Fibroblast of skin of left quadriceps (primary cell): Measurements from ENCODE around the gene APOL2.
"Not testable (repeated sequence)": the region's sequence is repeated elsewhere in the genome, so short reads cannot be mapped to it uniquely, and the experiment has no call there.

Experiments
- DNase-seq, 2 experiments: peaks; one replicate each; pipeline ENCODE4 v3.0.0-alpha.2; 2013; ENCODE audit warnings: low read depth in 2 of 2

APOL2 gene

DNA sequence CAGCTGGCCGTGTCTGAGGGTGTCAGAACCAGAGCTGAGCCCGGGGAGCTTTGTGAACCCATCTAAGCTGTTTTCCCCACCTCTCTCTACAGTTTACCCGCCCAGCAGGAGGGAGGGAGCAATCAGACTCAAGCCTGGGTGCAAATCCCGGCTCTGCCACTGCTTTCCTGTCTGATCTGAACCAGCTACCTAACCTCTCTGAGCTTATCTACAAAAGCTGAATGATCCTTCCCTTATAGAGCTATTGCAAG, 252 bp downstream of the APOL2 start:
- DNase-seq: no peak

DNA sequence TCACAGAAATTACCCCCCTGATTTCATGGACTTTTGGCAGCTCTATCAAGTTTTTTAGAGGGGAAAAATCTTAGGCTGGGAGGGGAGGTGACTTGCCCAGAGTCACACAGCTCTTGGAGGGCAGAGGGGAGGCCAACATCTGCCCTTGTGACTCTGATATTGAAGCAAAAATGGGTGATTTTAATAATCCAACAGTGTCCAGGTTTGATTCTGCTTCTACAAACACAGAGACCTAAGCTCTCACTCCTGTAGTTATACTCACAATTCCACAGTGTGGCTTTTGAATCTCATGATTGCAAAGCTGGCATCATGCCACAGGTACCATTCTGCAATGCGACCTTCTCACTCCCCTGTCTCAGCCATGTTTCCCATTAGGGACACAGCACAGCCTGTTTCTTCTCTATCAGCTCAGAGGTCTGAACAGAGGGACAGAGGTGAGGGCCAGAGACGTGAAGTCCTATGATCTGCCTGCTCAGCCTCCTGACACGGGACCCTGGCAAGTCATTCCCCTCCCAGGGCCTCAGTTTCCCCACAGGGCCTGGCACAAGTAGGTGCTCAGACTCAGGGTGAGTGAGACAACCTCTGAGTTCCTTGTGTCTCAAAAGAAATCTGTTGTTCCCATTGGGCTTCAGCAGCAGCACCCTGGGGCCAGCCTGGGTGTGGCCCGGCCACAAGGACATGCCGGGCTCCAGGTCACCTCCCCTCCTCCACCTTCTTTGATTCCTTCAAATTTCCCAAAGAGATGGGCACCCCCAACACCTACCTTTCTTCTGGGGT, 766 bp downstream of the APOL2 start:
- DNase-seq: no peak

DNA sequence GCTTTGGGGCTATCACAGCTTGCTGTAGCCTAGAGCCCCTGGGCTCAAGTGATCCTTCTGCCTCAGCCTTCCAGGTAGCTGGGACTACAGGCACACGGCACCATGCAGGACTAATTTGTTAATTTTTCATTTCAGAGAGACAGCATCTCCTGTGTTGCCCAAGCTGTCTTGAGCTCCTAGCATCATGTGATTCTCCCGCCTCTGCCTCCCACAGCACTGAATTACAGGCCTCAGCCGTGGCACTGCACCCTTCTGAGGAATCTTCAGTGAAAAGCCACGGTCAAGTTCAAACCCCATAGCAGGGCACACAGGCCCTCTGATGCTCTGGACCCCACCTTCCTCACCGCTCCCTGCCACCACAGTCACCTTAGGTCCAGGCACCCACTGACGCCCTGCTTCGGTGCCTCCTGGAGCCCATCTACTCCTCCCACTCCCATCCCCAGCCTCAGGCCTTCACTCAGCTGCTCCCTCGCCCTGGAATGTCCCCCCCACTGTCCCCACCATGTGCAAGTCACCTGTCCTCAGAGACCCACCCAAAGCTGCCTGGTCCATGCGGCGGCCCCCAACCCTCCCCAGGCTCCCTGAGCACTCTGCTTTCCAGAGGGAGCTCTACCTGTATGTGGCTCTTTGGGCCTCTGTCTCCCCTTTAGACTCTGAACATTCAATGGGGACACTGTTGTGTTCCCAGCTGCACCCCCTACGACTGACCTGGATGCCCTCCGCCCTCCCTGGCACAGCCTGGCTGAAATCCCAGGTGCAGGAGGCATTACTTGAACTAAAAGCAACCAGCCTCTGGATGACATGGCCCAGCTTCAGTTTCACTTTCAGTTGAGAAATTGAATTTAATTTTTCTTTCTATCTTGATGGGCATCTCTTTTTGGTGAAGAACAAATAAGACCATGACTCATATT, 1.6 kb downstream of the APOL2 start:
- no peak for DNase-seq

DNA sequence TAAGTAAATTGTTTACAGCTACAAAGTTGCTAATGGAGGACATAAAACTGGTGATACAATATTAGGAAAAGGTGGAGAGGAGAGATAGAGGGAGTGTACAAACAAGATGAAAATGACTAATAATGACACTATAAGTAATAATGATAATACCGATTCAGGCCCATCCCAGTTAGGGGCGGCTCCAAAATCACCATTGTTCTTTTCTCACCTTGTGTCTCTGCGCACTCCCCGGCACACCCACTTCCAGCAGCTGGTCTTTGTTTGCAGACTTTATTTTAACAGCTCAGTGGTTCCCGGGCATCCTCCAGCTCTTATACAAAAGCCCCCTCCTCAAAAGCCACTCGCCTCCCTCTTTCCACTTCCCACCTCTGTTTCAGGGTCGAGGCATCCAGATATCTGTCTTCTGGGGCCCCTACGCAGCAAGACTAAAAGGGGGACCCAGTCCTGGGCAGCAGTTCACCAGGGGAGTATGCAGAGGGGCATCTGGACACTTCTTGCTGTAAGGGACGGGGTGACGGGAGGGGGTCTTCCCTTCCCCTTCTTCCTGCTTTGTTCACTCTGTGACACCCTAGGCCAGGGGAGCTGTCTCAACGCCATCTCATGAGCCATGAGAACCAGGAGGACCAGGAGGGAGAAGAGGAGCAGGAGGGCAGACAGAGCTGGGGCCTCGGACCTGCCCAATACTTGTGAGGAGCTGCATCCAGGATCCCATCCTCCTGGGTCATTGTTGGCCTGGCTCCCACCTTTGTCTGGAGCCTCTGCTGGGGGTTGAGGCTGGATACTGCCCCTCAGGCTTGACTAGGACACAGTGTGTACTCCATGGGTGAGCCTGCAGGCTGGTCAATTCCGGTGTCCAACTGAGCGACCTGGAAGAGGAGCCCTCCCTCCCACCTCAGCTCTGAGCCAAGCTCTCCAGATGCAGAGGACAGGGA, 2.7 kb downstream of the APOL2 start:
- no peak for DNase-seq

DNA sequence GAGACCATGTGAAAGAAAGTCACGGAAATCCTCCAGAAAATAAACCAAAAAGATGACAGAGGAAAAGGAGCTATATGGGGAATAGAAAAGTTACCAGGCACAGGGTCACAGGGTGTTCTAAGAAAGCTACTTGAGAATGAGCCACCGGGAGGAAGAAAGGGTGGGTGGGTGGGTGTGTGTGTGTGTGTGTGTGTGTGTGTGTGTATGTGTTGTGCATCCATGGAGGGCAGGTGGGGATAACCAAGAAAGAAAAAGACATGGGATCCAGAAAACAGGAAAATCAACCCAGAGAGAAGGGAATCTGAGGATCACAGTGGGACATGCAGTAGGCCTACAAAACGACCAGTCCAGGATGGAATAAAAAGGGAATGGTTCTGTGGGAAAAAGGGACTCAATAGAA, 3.7 kb downstream of the APOL2 start:
- DNase-seq: no peak

DNA sequence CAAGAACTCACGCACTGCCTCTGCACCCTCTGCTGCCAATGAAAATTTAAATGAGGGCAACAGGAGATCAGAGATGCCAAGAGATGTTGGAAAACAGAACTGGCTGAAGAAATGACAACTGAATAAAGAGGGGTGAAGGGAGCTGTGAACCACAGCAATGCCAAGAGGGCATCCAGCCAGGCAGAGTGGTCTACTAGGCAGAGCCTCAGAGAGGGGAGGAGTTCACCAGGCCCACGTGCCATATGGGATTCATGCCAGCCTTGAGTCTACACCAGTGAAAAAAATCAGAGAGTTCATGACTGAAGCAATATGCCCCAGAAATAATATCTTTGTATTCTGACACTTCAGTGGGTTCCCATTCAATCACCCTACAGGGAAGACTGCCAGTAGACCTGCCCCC, 4.4 kb downstream of the APOL2 start:
- DNase-seq: no peak

DNA sequence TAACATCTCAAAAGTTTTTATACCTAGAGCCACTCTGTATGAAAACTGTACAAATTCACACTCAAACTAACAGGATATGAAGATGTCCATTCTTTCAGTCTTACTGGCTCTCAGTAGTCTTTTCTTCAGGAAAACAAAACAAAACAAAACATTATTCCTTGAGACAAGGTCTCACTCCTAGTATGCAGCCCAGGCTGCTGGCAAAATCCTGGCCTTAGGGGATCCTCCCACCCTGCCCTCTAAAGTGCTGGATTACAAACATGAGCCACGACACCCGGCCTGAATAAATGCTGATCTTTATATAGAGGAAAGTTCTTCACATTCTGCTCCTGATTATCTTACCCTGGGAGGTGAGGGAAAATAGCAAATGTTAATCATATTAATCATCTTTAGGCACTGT, 5.1 kb downstream of the APOL2 start:
- DNase-seq: no peak

DNA sequence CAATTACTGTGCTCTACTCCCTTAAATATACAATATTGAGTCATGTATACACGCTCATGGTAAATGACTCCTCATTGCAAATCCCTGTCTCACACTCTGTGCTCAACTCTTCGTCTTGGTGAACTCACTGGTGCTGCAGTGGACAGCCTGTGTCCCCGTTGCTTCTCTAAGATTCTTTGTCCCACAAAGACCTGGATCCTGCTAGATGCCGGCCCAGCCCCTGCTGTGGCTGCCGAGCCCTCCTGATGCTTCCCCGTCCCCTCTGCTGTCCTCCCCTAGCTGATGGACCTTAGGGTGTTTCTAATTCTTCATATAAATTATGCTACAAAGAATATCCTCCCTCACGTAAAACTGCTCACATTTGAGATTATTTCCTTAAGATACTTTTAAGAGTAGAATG, 5.5 kb downstream of the APOL2 start:
- DNase-seq: no peak

DNA sequence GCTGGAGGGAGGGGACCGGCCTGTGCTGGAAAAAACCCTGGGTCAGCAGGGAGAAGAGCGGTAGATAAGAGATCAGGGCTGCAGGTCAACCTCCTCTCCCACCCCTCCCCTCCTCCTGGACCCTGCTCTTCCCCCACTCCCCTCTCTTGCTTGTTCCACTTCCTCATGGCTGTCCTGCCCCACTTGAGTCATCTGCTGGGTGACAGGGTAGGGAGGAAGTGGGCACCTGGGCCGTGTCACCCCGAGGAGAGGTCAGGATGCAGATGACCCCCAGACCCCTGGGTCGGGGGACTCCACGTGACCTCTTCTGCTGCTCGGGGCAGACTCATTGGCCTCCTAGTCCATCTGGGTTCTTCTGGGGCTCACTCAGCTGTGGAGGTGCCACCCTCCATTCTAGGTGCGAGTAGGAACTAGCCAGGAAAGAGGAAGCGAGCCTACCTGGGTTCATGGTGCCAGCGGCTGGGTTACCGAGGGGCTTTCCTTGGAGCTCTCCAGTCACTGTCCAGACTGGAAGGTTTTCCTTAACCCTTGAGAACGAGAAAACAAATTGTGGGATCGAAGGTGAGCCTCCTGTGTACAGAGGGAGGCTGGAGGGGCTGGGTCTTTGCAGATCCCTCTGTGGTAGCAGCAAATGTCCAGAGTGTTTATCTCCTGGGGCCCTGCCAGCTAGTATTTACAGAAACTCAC, 6.5 kb downstream of the APOL2 start:
- DNase-seq: no peak

DNA sequence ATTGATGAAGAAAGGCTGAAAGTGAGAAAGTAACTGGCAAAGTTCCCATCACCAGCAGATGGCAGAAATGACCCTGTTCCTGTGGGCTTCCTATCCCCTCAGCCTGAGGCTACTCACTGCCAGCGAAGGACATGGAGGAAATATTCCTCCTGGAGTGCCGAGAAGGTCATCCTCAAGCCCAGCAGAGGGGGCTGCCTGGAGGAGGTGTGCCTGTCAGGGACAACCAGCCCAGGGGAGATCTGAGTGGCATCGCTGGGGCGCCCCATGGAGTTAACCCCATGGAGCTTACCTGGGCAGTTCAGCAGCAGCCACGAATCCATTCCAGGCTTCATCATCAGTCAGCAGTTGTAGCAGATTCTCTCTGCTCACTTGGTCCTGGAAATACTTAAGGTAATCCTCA, 8.3 kb downstream of the APOL2 start:
- not testable (repeated sequence) for DNase-seq

DNA sequence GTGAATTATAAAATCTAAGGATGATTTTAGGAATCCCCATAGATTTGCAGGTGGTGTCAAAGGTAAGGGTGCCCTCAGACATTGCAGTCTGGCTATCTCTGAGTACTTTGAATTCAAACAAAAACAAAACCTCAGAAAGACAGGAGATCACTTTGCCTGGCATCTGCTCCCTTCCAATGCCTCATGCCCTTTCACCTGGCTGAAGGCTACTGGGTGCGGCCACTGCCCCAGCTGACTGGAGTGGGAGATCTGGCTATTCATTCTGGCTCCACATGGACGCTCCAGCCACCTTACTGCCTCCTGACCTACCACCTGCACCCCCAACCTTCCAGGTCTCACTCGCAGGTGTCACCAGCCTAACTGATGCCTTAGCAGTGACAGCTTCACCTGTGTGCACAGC, 9.7 kb downstream of the APOL2 start:
- DNase-seq: not testable (repeated sequence)

DNA sequence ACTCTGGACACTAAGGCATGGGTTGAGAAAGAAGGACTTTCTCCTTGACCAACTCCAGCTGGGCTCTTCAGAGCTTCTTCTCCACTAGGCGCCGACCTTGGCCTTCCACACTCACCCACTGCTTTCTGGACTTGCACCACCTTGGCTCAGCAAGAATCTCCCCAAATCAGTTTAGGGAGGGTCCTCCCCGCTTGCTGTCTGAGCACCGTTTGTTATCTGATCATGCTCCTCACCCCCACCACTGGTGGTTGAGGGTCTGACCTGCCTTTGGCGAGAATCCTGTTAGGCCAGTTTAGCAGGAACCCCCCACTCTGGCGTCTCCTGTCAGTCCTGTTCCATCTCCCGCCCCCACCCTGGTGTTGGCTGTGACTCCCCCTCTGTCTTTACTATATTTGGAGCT, 10.4 kb downstream of the APOL2 start:
- no peak for DNase-seq

DNA sequence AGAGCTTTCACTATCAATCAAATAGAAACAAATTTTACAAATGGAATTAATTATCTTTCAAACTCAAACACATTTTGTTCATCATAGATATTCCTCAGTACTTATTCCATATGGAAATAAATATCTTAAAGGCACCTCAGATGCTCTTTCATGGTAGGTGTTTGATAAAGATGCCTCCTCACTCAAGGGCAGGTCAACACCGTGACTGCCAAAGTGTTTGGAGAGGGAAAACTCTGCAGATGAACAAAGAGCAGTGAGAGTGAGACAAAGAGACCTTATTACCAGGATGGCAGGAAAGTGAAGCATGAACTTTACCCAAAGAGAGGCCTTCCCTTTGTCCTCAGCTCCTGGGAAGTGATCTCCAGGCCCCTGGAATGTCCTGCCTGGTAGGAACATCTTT, 11.0 kb downstream of the APOL2 start:
- not testable (repeated sequence) for DNase-seq

DNA sequence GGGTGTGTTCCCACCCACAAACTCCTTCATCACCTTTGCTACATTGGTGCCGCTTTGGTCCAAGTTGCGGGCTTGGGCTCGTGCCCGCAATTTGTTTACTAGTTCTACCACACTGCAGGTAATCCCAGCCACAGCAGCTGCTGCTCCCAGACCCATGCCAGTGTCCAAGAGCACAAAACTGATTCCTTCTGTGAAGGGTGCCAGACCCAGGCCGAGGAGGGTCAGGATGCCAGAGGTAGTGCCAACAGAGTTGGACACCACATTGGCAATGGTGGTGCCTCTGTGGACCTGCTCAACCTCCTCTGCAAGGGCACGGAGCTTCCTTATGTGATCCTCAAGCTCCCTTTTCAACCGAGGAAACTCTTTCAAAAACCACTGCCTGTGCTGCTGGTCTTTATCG, 11.5 kb downstream of the APOL2 start:
- DNase-seq: no peak

DNA sequence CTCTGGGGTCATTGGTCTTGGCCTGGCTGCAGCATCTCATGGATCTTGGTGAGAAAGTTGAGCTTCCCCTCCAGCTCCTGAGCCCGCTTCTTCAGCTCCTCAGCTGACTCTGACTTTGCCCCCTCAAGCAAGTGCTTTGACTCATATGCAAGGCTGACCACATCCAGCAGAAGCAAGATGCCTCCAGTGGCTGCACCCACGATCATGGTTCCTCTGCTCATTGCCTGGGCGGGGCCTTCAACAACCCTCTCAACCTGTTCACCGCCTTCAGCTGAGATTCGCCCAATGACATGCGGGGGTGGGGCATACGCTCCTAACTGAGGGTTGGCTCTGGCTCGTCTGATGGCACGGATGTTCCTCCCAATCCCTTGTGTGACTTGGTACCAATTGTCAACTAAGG, 11.9 kb downstream of the APOL2 start:
- DNase-seq: no peak

DNA sequence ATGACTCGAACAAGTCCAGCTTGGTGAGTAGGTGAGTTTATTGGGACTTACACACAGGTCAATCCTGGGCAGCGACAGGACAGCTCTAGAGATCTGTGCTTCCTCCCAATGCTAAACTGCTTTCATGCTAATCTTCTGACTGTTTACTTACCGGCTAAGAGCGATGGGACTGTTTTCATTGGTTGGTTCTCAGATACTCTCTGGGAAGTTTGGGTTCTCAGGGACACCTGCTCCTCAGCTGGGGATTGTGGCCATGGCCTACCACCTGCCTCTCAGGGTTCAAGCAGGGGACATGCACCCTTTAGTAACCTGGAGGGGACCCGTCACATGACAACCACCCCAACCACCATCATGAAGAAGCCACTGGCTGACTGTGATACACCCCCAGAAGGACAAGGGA, 13.1 kb downstream of the APOL2 start:
- DNase-seq: no peak

DNA sequence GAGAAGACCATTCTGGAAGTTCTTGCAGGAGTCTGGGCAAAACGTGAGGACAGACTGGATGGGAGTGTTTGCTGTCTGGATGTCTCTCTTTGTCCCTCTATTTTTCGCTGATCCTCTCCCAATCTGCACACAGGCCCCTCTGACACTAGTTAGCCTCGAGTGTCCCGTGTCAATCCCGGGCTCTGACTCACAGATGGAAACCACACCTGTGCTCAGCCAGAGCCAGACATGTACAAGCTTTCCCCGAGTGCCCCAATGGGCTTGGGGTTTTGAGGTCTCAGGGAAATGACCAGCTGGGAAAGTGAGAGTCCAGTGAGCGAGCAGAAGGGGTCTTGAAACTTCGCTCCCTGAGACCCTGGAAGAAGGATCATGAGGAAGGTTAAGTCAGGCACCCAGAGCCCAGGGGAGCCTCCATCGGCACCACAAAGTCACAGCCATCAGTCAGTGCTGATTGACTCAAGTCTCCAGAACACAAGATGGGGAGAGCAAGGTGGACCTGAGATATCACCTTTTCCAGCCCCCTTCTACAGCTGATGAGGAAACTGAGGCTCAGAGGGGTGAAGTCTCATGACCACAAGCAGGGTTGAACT, 13.9 kb downstream of the APOL2 start:
- DNase-seq: no peak

DNA sequence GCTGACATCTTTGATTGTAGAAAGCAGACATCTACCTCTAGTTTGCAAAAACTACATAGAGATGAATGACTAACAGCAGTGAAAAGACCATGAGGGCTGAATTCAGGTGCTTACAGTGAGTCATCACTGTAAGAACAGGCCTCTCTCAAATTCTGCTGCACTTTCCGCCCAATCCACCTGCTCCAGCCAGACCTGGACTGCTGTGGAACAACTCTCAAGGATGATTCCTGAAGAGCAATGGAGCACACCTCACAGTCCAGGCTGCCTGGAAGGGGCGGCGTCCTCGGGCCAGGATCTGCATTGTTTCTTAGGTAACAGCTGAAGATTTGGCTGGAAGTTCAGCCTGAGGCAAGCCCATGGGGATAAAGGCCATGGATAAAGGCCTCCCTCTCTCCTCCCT, 15.1 kb downstream of the APOL2 start:
- DNase-seq: no peak

DNA sequence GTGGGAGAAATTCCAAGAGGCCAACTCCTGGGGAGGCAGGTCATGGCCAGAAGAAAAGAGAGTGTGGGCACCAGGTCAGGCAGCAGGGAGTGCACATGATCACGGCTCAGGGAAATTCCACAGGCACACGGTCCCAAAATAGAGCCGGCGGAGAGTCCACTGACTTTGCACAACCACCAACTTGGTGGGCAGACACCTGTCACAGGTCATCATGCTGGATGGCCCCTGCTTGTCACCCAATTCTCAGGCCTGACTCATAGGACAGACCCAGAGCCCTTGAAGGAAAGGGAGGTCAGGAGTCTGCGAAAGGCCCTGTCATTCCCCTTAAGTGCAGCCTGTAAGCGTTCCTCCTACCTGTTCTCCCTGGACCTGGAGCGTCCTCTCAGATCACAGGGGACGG, 15.8 kb downstream of the APOL2 start:
- DNase-seq: no peak

DNA sequence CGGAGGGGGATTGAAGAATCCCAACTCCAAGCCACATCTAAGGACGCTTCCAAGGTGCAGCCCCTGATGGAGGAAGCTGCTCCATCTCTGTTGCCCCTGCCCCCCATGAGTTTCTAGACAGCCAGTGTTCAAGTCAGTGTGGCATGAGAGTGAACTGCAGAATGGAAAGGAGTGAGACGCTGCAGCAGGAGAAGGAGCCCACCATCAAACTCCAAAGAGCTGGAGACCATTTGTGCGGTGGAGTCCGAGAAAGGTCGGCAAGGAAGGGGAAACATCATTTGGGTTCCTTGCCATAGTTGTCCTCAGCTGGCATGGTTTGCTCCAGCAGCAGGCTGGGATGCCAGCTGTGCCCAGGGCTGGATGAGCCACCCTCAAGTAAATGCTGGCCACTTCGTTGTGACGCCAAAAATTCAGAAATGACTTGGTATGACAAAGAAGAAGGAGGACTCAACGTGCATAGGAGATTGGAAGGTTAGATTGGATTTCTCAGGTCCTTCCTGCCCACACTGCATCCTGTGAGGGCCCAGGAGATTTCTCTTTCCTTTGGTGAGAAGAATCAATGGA, 16.4 kb downstream of the APOL2 start:
- no peak for DNase-seq
